GM21423 (cell line): Measurements from ENCODE around the gene LRRD1.
"Not testable (repeated sequence)": the region's sequence is repeated elsewhere in the genome, so short reads cannot be mapped to it uniquely, and the experiment has no call there.

Experiments
- ATAC-seq: cut with Tn5 transposase; IDR thresholded peaks from one replicate; pipeline ENCODE4 v1.9.1; 2021; ENCODE audit warnings: mild to moderate bottlenecking, moderate library complexity; ENCODE audit not compliant: unreplicated experiment

LRRD1 gene

DNA sequence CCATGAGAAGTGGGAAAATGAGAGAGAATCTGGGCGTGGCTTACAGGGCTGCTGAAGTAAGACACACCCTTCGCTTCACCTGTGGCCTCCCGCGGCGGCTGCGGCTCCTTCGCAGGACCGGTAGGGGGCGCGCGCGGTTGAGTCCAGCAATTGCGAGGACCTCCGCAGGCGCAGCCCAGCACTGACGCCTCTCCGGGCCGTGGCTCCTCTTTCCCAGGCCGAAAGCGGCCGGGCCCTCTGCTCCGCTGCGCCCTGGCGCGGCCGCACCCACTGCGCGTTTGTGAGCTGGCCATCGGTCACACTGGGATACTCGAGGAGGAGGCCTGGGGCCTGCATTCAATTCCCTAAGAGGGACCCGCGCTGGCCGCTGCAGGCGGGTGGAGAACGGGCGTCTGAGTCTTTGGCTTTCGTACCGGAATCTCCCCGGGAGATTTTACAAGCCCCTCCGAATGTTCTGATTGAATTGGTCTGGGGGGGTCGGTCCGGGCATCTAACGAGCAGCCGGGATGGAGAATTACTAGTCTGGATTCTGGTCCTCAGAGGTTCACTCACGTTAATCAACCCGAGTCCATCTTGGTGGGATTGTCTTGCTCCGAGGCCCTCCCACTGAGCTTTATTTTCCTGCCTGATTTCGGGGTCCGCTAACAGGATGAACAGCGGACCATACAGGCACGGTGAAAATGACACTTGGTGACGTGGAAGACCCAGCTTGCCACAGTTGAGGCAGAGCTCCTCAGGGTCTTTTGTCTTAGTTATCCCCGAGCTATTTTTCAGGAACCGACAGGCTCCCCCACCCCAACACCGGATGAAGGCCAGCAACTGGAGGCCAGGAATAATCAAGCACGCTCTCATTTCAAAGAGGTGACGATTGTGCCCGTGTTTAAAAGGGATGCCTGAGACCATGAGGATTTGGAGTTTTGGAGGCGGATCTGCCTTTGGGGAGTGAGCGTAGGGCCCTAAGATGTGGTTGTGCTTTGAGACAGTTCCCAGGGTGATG, at the start of gene LRRD1:
LRRD1 (minus strand) TSS at position 215 of the 997 bp plus-strand sequence. CDS start 13,940 bp downstream, outside the sequence.
- peak; percentile 100 for ATAC-seq

DNA sequence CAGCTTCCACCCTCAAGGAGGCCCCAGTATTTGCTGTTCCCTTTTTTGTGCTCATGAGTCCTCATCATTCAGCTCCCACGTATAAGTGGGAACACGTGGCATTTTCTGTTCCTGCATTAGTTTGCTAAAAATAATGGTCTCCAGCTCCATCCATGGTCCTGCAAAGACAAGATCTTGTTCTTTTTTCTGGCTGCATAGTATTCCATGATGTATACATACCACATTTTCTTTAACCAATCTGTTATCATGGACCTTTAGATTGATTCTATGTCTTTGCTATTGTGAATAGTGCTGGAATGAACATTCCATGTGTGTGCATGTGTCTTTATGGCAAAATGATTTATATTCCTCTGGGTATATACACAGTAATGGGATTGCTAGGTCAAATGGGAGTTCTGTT, 49.8 kb upstream of the LRRD1 start:
- no peak for ATAC-seq

DNA sequence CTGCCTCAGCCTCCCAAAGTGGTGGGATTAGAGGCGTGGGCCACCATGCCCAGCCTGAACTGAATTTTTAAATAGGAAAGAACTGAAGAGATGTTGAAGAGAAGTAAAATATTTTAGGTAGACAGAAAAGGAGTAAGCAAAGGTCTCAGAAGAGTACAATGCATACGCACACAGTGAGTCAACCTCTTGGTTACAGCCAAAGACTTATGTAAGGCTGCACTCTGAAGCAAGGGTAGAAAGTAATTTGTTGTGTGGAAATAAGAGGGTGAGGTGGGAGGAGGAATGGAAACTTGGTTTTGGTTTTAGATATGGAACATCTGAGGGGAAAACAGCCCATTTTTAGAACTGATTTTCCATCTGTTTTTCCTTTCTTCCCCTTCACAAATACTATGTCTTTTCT, 49.2 kb upstream of the LRRD1 start:
- no peak for ATAC-seq

DNA sequence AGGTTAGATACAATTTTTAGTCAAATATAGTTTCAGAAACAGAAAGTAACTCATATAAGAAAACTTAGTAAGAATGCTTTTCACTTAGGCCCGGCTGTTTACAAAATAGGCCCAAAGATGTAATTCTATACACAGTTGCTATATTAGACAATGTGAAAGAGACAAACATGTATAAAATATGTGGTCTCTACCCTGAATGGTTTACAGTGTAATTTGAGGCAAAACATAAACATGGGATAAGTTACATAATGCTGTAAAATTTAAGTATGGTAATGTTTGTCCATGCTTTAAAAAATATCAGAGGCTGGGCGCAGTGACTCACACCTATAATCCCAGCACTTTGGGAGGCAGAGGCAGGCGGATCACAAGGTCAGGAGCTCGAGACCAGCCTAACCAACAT, 48.0 kb upstream of the LRRD1 start:
- ATAC-seq: no peak

DNA sequence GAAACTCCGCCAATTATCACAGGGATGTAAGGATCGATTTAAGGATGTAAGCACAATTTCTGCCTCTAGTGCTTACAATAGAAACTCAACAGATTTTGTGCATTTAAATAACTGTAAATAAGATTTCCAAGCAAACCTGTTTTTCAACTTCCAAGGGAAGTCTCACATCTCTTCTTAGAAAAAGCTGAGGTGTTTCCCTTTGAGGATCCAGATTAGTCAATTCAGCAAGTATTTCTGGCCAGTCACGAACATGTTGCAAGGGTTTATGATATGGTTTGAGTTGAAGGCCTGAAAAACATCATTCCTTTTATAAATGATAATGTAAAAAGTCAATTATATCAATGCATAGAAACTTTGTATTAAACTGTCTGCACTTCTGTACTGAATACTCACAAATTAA, 42.8 kb upstream of the LRRD1 start:
- ATAC-seq: no peak

DNA sequence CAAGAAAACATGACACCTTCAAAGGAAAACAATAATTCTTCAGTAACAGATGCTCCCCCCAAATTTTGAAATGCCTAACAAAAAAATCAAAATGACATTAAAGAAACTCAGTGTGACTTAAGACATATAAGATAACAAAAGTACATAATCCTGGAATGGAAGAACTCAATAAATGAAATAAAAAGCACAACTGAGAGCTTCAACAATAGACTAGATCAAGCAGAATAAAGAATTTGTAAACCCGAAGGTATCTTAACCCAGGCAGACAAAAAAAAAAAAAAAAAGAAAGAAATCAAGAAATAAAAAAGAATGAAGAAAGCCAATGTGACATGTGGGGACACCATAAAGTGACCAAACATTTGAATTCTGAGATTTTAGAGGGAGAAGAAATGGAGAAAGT, 27.7 kb upstream of the LRRD1 start:
- no peak for ATAC-seq

DNA sequence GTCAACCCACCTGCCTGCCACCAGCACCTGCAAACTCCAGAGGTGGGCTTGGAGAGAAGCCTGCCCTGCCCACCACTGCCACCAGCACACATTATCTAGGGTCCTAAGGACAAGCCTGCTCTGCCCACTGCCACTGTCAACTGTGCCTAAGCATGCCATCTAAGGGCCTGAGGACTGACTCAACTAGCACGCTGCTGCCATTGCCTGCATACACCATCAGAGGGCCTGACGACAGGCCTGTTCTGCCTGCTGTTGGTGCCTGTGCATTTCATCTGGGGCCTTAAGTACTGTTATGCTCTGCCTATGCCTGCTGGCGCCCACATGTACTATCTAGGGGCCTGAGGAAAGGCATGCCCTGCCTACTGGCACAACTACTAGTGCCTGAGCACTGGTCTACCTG, 27.0 kb upstream of the LRRD1 start:
- no peak for ATAC-seq

DNA sequence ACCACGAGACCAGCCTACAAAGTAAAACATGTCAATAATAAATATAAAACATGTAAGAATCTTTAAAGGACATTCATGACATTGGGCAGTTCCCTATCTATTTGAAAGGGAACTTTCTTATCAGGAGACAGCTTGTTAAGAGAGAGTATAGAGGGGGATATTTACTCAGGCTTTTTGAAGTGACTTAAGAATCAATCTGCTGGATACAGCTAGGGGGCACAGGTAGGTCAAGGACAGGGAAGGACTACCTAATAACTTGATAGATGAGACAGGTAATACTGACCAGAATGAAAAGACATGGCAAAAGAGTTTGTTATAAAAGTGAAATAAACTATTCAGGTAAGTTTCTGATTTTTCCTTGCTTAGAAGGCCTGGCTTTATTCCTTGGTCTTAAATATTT, 21.8 kb upstream of the LRRD1 start:
- no peak for ATAC-seq

DNA sequence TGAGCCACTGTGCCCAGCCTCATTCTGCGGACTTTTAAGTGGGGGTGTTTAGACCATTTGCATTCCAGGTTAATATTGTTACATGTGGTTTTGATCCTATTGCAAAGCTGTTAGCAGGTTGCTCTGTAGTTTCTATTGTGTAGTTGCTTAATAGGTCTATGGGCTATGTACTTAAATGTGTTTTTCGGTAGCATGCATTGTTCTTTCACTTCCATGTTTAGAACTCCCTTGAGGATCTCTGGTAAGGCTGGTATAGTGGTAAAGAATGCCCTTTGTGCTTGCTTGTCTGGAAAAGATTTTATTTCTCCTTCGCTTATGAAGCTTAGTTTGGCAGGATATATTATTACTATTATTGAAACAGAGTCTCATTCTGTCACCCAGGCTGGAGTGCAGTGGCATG, 13.4 kb upstream of the LRRD1 start:
- no peak for ATAC-seq

DNA sequence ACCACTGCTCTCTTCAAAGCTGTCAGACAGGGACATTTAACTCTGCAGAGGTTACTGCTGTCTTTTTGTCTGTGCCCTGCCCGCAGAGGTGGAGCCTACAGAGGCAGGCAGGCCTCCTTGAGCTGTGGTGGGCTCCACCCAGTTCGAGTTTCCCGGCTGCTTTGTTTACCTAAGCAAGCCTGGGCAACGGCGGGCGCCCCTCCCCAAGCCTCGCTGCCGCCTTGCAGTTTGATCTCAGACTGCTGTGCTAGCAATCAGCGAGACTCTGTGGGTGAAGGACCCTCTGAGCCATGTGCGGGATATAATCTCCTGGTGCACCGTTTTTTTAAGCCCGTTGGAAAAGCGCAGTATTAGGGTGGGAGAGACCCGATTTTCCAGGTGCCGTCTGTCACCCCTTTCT, 10.3 kb upstream of the LRRD1 start:
- ATAC-seq: not testable (repeated sequence)

DNA sequence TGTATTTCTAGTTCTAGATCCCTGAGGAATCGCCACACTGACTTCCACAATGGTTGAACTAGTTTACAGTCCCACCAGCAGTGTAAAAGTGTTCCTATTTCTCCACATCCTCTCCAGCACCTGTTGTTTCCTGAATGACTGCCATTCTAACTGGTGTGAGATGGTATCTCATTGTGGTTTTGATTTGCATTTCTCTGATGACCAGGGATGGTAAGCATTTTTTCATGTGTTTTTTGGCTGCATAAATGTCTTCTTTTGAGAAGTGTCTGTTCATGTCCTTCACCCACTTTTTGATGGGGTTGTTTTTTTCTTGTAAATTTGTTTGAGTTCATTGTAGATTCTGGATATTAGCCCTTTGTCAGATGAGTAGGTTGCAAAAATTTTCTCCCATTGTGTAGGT, 5.4 kb upstream of the LRRD1 start:
- ATAC-seq: not testable (repeated sequence)

DNA sequence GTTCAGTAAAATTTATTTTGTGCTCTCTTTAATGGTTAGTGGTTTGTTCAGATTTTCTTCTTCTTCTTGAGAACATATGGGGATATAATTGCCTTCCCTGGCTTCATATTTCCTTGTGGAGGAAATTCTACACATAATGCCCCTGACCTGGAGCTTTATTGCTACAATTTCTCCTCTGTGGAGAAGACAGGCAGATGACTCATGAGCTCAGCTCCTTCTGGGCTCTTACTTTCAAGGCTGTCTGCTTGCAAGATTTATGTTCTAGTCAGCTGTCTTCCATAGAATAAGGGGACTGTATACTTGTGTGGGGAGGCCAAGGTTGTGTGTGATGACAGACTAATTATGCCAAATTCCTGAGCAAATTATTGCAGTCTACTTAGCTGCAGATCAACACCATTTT, 1.6 kb downstream of the LRRD1 start:
- no peak for ATAC-seq

DNA sequence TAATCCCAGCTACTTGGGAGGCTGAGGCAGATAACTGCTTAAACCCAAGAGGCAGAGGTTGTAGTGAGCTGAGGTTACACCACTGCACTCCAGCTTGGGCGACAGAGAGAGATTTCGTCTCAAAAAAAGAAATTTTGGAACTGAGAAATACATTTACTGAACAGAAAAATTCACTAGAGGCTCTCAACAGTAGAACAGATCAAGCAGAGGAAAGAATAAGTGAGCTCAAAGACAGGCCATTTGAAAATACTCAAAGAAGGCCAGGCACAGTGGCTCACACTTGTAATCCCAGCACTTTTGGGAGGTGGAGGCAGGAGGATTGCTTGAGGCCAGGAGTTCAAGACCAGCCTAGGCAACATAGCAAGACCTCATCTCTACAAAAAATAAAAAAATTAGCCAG, 9.4 kb downstream of the LRRD1 start:
- ATAC-seq: not testable (repeated sequence)

DNA sequence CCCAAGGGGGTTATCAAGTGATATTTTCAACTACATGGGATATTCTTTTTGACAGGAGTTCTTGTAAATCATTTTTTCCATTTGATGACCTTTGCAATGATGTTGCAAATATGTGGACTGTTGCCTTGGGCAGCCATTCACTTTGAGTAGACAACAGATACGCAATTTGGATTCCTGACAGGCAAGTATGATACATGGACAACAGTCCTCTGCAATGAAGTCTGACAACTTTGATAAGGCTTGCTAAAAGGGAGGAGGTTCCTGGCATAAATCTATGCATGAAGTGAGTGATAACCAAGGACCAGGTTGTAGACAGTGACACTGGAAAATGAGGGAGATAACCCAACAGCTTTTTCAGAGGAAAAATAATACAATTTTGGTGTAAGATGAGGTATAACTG, 17.7 kb downstream of the LRRD1 start:
- no peak for ATAC-seq

DNA sequence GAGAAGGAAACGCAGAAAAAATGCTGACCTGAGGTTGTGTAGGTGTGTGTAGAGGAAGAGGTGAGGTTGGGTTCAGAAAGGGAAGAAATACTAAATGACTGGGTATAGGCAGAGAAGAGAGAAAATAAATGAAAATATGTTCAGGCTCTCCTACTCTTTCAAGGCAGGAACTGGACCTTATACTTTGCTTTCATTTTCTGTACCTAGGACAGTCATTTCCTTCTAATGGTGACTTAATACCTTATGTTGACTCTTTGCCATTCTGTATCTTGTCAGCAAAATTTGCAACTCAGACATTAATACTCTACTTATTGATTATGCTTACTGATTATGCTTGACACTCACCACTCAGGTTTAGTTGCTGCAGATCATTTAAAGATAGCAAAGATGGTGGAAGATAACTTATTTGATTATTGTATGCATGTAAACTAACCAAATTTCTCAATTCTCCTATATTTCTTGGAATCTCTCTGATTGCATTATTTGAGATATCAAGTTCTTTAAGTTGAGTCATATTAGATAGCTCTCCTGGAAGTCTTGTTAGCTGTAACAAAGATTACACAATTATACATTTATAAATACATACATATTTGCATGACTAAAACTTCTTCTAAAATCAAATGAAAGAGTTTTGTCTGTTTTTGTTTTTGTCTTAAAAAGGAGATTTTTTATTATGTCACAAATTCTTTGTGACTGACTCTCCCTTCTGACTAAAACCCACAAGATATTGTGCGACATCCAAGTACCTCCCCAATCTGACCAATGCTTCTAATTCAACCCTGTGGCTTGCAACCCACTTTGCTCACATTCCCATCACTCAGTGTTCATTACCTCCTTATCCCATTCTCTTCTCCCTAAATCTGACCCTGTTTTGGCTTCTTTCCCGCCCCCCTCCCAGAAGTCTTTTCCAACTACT, 20.0 kb downstream of the LRRD1 start:
- ATAC-seq: peak; percentile 84

DNA sequence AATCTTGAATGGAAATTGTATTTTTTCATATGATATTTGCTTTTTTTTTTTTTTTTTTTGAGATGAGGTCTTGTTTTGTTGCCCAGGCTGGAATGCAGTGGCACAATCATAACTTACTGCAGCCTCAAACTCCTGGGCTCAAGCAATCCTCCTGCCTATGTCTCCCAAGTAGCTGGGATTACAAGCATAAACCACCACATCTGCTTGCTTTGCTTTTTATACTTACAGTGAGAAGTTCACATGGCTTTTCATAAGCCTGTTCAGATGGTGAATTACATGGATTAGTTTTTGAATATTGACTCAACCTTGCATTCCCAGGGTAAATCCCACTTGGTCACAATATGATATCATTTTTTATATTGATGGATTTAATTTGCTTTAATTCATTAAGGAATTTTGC, 22.0 kb downstream of the LRRD1 start:
- ATAC-seq: no peak

DNA sequence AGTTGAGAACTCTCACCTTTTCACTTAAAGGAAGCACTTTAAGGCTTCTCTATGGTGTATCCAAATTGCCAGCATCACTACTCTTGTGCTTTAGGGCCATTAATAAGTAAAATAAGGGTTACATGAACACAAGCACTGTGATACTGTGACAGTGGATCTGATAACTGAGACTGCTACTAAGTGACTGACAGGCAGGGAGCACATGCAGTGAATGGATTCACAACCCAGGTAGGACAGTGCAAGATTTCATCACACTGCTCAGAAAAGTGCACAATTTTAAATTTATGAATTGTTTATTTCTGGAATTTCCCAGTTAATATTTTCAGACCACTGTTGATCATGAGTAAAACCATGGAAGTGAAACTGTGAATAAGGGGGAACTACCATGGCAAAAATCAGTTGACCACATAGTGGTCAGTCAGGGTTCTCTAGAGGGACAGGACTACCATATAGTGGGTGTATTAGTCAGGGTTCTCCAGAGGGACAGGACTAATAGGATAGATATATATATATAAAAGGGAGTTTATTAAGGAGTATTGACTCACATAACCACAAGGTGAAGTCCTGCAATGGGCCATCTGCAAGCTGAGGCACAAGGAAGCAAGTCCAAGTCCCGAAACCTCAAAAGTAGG, 23.7 kb downstream of the LRRD1 start:
- ATAC-seq: no peak

DNA sequence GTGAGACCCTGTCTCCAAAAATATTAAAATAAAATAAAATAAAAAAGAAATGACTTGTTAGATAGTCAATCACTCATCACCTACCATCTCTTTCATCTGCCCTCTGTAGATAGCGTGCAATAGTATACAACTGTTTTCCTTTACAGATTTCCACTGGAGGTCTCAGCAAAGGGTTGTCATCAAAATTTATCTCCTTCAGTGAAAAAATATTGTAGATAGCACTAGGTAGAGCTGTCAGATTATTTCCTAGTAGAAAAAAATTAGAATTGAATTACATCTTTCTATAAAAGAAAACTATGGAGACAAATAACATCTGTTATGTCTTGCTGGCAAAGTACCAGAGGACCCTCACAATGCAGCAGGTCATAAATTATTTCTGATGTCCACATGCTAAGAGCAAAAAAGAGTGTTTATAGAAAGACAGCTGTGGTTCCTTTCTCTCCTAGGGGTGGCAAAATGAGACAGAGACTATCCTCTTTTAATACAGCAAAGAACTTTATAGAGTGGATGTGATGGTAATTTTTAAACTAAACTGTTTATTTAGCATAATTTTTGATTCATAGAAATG, 28.4 kb downstream of the LRRD1 start:
- ATAC-seq: no peak

DNA sequence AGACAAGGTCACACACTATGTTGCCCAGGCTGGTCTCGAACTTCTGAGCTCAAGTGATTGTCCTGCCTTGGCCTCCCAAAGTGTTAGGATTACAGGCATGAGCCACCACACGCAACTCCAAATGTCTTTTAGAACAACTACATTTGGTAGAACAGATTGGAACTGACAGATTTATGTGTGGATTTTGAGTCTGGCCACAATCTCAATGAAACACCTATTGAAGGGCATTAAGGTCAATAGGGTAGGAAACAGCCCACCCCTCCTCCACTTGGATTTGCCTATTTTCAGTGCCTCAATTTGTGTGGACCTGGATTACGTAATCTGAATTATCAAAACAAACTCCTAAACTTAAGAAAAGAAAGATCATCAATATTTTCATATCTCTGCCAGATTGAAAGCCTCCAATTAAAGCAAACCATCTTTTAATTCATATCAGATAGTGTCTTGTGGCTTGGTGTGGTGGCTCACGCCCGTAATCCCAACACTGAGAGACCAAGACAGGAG, 29.2 kb downstream of the LRRD1 start:
- ATAC-seq: no peak

DNA sequence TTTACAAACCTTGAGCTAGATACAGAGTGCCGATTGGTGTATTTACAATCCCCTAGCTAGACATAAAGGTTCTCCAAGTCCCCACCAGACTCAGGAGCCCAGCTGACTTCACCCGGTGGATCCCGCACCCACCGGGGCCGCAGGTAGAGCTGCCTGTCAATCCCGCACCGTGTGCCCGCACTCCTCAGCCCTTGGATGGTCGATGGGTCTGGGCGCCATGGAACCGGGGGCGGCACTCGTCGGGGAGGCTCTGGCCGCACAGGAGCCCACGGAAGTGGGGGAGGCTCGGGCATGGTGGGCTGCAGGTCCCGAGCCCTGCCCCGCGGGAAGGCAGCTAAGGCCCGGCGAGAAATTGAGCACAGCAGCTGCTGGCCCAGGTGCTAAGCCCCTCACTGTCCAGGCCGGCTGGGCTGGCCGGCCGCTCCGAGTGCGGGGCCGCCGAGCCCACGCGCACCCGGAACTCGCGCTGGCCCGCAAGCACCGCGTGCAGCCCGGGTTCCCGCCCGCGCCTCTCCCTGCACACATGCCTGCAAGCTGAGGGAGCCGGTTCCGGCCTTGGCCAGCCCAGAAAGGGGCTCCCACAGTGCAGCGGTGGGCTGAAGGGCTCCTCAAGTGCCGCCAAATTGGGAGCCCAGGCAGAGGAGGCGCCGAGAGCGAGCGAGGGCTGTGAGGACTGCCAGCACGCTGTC, 35.6 kb downstream of the LRRD1 start:
- ATAC-seq: not testable (repeated sequence)
